Left ventricle myocardium inferior (tissue), 1 donor: Measurements from ENCODE around the gene KRT75. TPM values are rescaled to one million over a fixed set of nuclear protein-coding genes. Genes with fewer than 3 reads are reported as not detected.

Experiments used
- DNase-seq: peaks from one replicate; pipeline ENCODE4 v3.0.0-alpha.2; 2020
- H3K27ac ChIP-seq: fragments of 200-600 bp; replicated peaks from 2 replicates; pipeline ENCODE4 v1.8.0; 2021
- H3K27me3 ChIP-seq: fragments of 200-600 bp; 2 replicates; pipeline ENCODE4 v1.8.0; 2021; ENCODE audit warnings: low read depth
- H3K36me3 ChIP-seq: fragments of 200-600 bp; 2 replicates; pipeline ENCODE4 v1.8.0; 2021
- H3K4me1 ChIP-seq: fragments of 200-600 bp; 2 replicates; pipeline ENCODE4 v1.8.0; 2021
- H3K4me3 ChIP-seq: fragments of 200-600 bp; 2 replicates; pipeline ENCODE4 v1.8.0; 2021; ENCODE audit warnings: mild to moderate bottlenecking, moderate library complexity
- H3K9me3 ChIP-seq: fragments of 200-600 bp; replicated peaks from 2 replicates; pipeline ENCODE4 v1.8.0; 2021
- CTCF ChIP-seq: fragments of 200-600 bp; IDR thresholded peaks from 2 replicates; pipeline ENCODE4 v1.8.0; 2021; ENCODE audit warnings: antibody characterized with exemption, mild to moderate bottlenecking, borderline replicate concordance
- intact Hi-C: fragments of 100-400 bp; cut with micrococcal nuclease; formaldehyde crosslinking; loops from one replicate; pipeline ENCODE4 v1.11.0; 2022
- long read RNA-seq: library from polyadenylated mRNA; unstranded; transcript quantifications from one replicate; pipeline ENCODE4 v2.0.0, GENCODE V29; 2021
- total RNA-seq: library from RNA; stranded (reverse); fragmentation: NEBNext Ultra II Directional; extraction: Animal tissue kit (Norgen Biotek cat#: 25700); gene quantifications from one replicate; pipeline ENCODE4 v1.2.1, GENCODE V29; 2021
- donor health status: DM: no; HTN: yes; CAD: no; lungs with severe emphysema.

The KRT75 gene
- total RNA-seq, result not detected
- long read RNA-seq, result 0 reads

- no peak for DNase-seq
- Histone ChIP-seq H3K4me1 (no peaks in the 10 kb centered on the region), H3K4me3 (no peak within 1 kb of the TSS), H3K27me3 (peaks cover 74% of the 10 kb centered on the region), H3K27ac (no peak within 1 kb of the TSS), H3K36me3 (no peaks in the 10 kb centered on the region), H3K9me3 (no peaks in the 10 kb centered on the region)
- intact Hi-C loops, result no loop called here
- TF ChIP-seq CTCF, result no peak
These were observed at the start of gene KRT75 for GRCh38 chr12:52434081-52434733. Gene KRT75, minus strand, starts transcription at chr12:52434371. Its CDS starts 67 bp downstream, at chr12:52434304.

GRCh38 chr12:52480073-52480472, 45.9 kb upstream of the KRT75 start:
- intact Hi-C loops, result no loop called here
- H3K27me3 ChIP-seq, result peaks cover 47% of the 10 kb centered on the region
- peaks cover 22% of the 10 kb centered on the region for H3K9me3 ChIP-seq
- H3K36me3 ChIP-seq, result no peaks in the 10 kb centered on the region
- H3K27ac ChIP-seq, result no peak overlapping the region
- no peak overlapping the region for H3K4me3 ChIP-seq
- TF ChIP-seq CTCF, result no peak
- no peak for DNase-seq
- H3K4me1 ChIP-seq, result no peaks in the 10 kb centered on the region

- TF ChIP-seq CTCF, result no peak
- H3K9me3 ChIP-seq, result peaks cover 5% of the 10 kb centered on the region
- peaks cover 22% of the 10 kb centered on the region for H3K27me3 ChIP-seq
- DNase-seq, result no peak
- H3K4me3 ChIP-seq, result no peak overlapping the region
- H3K27ac ChIP-seq, result no peak overlapping the region
- no peaks in the 10 kb centered on the region for H3K36me3 ChIP-seq
- intact Hi-C loops, result no loop called here
- no peaks in the 10 kb centered on the region for H3K4me1 ChIP-seq
These were observed 43.5 kb upstream of the KRT75 start for GRCh38 chr12:52477651-52478050.

GRCh38 chr12:52474212-52474611, 40.0 kb upstream of the KRT75 start:
- Histone ChIP-seq H3K4me3 (no peak overlapping the region), H3K27ac (no peak overlapping the region), H3K9me3 (peaks cover 5% of the 10 kb centered on the region), H3K4me1 (no peaks in the 10 kb centered on the region), H3K27me3 (peaks cover 12% of the 10 kb centered on the region), H3K36me3 (no peaks in the 10 kb centered on the region)
- DNase-seq, result no peak
- TF ChIP-seq CTCF, result no peak
- intact Hi-C loops, result no loop called here

GRCh38 chr12:52473768-52474167, 39.6 kb upstream of the KRT75 start, which contains the start of gene KRT6C:
Gene KRT6C, minus strand, starts transcription at chr12:52473805. Its CDS starts 68 bp downstream, at chr12:52473737.
- H3K27me3 ChIP-seq, result peaks cover 16% of the 10 kb centered on the region
- H3K36me3 ChIP-seq, result no peaks in the 10 kb centered on the region
- no peak within 1 kb of the TSS for H3K27ac ChIP-seq
- DNase-seq, result no peak
- H3K4me1 ChIP-seq, result no peaks in the 10 kb centered on the region
- no peak within 1 kb of the TSS for H3K4me3 ChIP-seq
- no peak for TF ChIP-seq CTCF
- intact Hi-C loops, result no loop called here
- H3K9me3 ChIP-seq, result peaks cover 5% of the 10 kb centered on the region
